H9 (cell line): Measurements from ENCODE around the gene PAFAH1B1. TPM values are rescaled to one million over a fixed set of nuclear protein-coding genes. Genes with fewer than 3 reads are reported as not detected.

Source experiments
- DNase-seq: peaks from one replicate; pipeline ENCODE4 v3.0.0-alpha.2; 2017
- H2AFZ ChIP-seq: one replicate; pipeline ENCODE4 v1.6.1; 2013; ENCODE audit warnings: mild to moderate bottlenecking, low read length, control low read depth, moderate library complexity
- H2AK5ac ChIP-seq: 2 replicates; pipeline ENCODE4 v1.6.1; 2013; ENCODE audit warnings: low read length, control low read depth, mixed read lengths; ENCODE audit not compliant: insufficient read length
- H2BK120ac ChIP-seq: one replicate; pipeline ENCODE4 v1.6.1; 2013; ENCODE audit warnings: low read depth, mild to moderate bottlenecking, low read length, control low read depth, inconsistent platforms; ENCODE audit not compliant: poor library complexity, severe bottlenecking
- H2BK12ac ChIP-seq: 2 replicates; pipeline ENCODE4 v1.6.1; 2013; ENCODE audit warnings: low read length, control low read depth, mixed read lengths, low read depth; ENCODE audit not compliant: insufficient read length
- H2BK15ac ChIP-seq: 2 replicates; pipeline ENCODE4 v1.6.1; 2013; ENCODE audit warnings: low read depth, low read length, control low read depth
- H2BK20ac ChIP-seq: one replicate; pipeline ENCODE4 v1.6.1; 2013; ENCODE audit warnings: low read depth, mild to moderate bottlenecking, low read length, control low read depth, inconsistent platforms; ENCODE audit not compliant: poor library complexity, severe bottlenecking
- H2BK5ac ChIP-seq: 2 replicates; pipeline ENCODE4 v1.6.1; 2013; ENCODE audit warnings: low read length, control low read depth, mixed read lengths; ENCODE audit not compliant: insufficient read length
- H3K14ac ChIP-seq: 2 replicates; pipeline ENCODE4 v1.6.1; 2013; ENCODE audit warnings: low read length, control low read depth; ENCODE audit not compliant: insufficient read depth
- H3K18ac ChIP-seq: 2 replicates; pipeline ENCODE4 v1.6.1; 2013; ENCODE audit warnings: low read depth, mild to moderate bottlenecking, mixed read lengths, low read length, control low read depth; ENCODE audit not compliant: insufficient read length
- H3K23ac ChIP-seq: 2 replicates; pipeline ENCODE4 v1.6.1; 2013; ENCODE audit warnings: low read length, control low read depth, mixed read lengths, low read depth; ENCODE audit not compliant: insufficient read length
- H3K23me2 ChIP-seq: 2 replicates; pipeline ENCODE4 v1.6.1; 2013; ENCODE audit warnings: low read depth, mild to moderate bottlenecking, mixed read lengths, low read length, control low read depth; ENCODE audit not compliant: insufficient read length, poor library complexity, severe bottlenecking
- H3K27ac ChIP-seq: 2 replicates; pipeline ENCODE4 v1.5.1; 2013; ENCODE audit warnings: low read length, control low read depth, mixed read lengths, low read depth; ENCODE audit not compliant: insufficient read length
- H3K27me3 ChIP-seq: 2 replicates; pipeline ENCODE4 v1.6.1; 2013; ENCODE audit warnings: low read length, control low read depth, inconsistent platforms; ENCODE audit not compliant: insufficient read depth
- H3K4ac ChIP-seq: 2 replicates; pipeline ENCODE4 v1.6.1; 2013; ENCODE audit warnings: low read depth, mild to moderate bottlenecking, control low read depth, inconsistent platforms, low read length, moderate library complexity
- H3K4me1 ChIP-seq: 2 replicates; pipeline ENCODE4 v1.6.1; 2013; ENCODE audit warnings: low read length, control low read depth, inconsistent platforms; ENCODE audit not compliant: insufficient read depth
- H3K4me2 ChIP-seq: 2 replicates; pipeline ENCODE4 v1.6.1; 2013; ENCODE audit warnings: low read length, control low read depth, mixed read lengths; ENCODE audit not compliant: insufficient read length, insufficient read depth
- H3K56ac ChIP-seq: 2 replicates; pipeline ENCODE4 v1.6.1; 2013; ENCODE audit warnings: low read depth, mild to moderate bottlenecking, mixed read lengths, low read length, control low read depth; ENCODE audit not compliant: insufficient read length
- H3K79me1 ChIP-seq: 2 replicates; pipeline ENCODE4 v1.6.1; 2013; ENCODE audit warnings: low read depth, mild to moderate bottlenecking, moderate library complexity, low read length, control low read depth, inconsistent platforms; ENCODE audit not compliant: insufficient read depth, poor library complexity, severe bottlenecking
- H3K79me2 ChIP-seq: 2 replicates; pipeline ENCODE4 v1.6.1; 2013; ENCODE audit warnings: low read length, control low read depth, inconsistent platforms; ENCODE audit not compliant: insufficient read depth
- H3K9ac ChIP-seq: 2 replicates; pipeline ENCODE4 v1.6.1; 2013; ENCODE audit warnings: low read length, control low read depth, mixed read lengths; ENCODE audit not compliant: insufficient read length; ENCODE audit errors: extremely low read depth
- H3K9me3 ChIP-seq: one replicate; pipeline ENCODE4 v1.6.1; 2013; ENCODE audit warnings: low read depth, low read length, inconsistent platforms; ENCODE audit not compliant: control insufficient read depth
- H3T11ph ChIP-seq: one replicate; pipeline ENCODE4 v1.6.1; 2013; ENCODE audit warnings: mild to moderate bottlenecking, low read length, control low read depth, inconsistent platforms
- H4K20me1 ChIP-seq: one replicate; pipeline ENCODE4 v1.6.1; 2013; ENCODE audit not compliant: control insufficient read depth, insufficient read length, insufficient read depth
- H4K5ac ChIP-seq: 2 replicates; pipeline ENCODE4 v1.6.1; 2013; ENCODE audit warnings: low read depth, mild to moderate bottlenecking, mixed read lengths, low read length, control low read depth; ENCODE audit not compliant: insufficient read length
- H4K8ac ChIP-seq: replicated peaks from 2 replicates; pipeline ENCODE4 v1.6.1; 2013; ENCODE audit warnings: low read length, control low read depth, mixed read lengths, low read depth; ENCODE audit not compliant: insufficient read length
- H4K91ac ChIP-seq: 2 replicates; pipeline ENCODE4 v1.6.1; 2013; ENCODE audit warnings: low read depth, mild to moderate bottlenecking, moderate library complexity, mixed read lengths, low read length, control low read depth; ENCODE audit not compliant: insufficient read length
- H3K27ac Mint-ChIP-seq, 3 experiments: 2 replicates in 2 of 3; 3 replicates in 1 of 3; pipeline ENCODE4 v1.8.0; 2020 to 2021; ENCODE audit warnings: mixed read lengths in 3 of 3, mild to moderate bottlenecking in 1 of 3, moderate library complexity in 1 of 3
- H3K27me3 Mint-ChIP-seq: 2 replicates; pipeline ENCODE4 v1.8.0; 2021; ENCODE audit warnings: low read depth, mild to moderate bottlenecking, moderate library complexity, mixed read lengths
- H3K36me3 Mint-ChIP-seq, 3 experiments: 2 replicates in 2 of 3; 3 replicates in 1 of 3; pipeline ENCODE4 v1.8.0; 2020 to 2021; ENCODE audit warnings: low read depth in 3 of 3, mixed read lengths in 3 of 3; ENCODE audit not compliant: insufficient read depth in 1 of 3
- H3K4me1 Mint-ChIP-seq, 2 experiments: 2 replicates each; pipeline ENCODE4 v1.8.0; 2020; ENCODE audit warnings: mixed read lengths in 2 of 2
- H3K4me3 Mint-ChIP-seq, 2 experiments: 2 replicates in 1 of 2; 3 replicates in 1 of 2; pipeline ENCODE4 v1.8.0; 2020 to 2021; ENCODE audit warnings: mild to moderate bottlenecking in 2 of 2, mixed read lengths in 2 of 2, moderate library complexity in 1 of 2
- H3K9me3 Mint-ChIP-seq, 2 experiments: 2 replicates in 1 of 2; 3 replicates in 1 of 2; pipeline ENCODE4 v1.8.0; 2020; ENCODE audit warnings: mild to moderate bottlenecking in 2 of 2, mixed read lengths in 2 of 2, moderate library complexity in 1 of 2
- WGBS: extraction: QIAGEN DNeasy Blood & Tissue Kit; methylation state at CpG from one replicate; pipeline ENCODE4 v1.1.7; 2013; ENCODE audit warnings: missing lambda C conversion rate, low lambda C conversion rate, mixed read lengths; ENCODE audit not compliant: insufficient read length; ENCODE audit errors: extremely low coverage; 5-methylcytosine and 5-hydroxymethylcytosine counted together
- total RNA-seq: library from RNA; stranded (reverse); gene quantifications from 2 replicates; pipeline ENCODE4 v1.2.1, GENCODE V29; 2021
- TF ChIP-seq, protein P1 (sequence below): fragments of 200-600 bp; sonication (generic); conservative IDR thresholded peaks from 3 replicates; pipeline ENCODE4 v1.8.0; 2021; ENCODE audit warnings: antibody characterized with exemption, mild to moderate bottlenecking

PAFAH1B1 gene
- total RNA-seq, 1 experiment from 2014 or later: 134 TPM

DNA sequence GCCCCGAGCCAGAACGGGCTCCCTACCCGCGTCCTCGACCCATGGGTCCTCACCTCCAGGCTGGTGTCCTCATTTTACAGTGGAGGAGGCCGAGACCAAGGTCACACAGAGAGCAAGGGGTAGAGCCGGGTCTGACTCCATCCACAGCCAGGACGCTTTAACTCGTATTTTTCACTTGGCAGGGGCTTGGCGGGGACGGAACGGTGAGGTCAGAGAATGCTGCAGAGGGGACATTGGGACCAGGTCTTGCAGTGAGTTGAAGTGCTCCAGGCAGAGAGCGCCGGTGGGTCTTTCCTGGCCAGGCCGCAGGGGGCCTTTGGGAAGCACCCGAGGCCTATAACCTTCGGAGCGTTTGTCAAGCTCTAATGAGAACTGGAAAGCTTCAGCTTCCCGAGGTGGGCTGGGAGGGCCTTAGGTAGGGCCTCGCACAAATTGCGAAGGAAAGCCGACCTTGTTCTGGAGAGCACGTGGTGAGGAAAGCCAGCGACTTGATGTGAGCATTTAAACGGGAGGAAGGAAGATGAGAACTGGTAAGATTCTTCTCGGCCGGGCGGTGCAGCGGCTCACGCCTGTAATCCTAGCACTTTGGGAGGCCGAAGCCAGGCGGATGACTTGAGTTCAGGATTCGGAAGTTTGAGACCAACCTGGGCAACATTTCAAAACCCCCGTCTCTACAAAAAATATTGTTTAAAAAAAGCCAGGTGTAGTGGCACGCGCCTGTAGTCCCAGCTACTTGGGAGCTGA is 119.0 kb downstream of the PAFAH1B1 start:
- Histone ChIP-seq H2BK5ac (no peak overlapping the region), H3K14ac (no peak overlapping the region; the same call in 1 of the 2 replicates), H4K5ac (no peak overlapping the region), H3T11ph (no peak overlapping the region), H3K79me2 (peaks cover 16% of the 10 kb centered on the region; the same call in 1 of the 2 replicates), H2AFZ (no peak overlapping the region), H4K20me1 (no peaks in the 10 kb centered on the region), H2BK15ac (no peak overlapping the region), H3K9ac (no peak overlapping the region), H3K9me3 (no peaks in the 10 kb centered on the region), H4K8ac (no peak overlapping the region), H3K56ac (no peak overlapping the region), H3K4me2 (peak overlapping the region; percentile 61), H4K91ac (no peak overlapping the region), H2BK120ac (no peak overlapping the region), H3K79me1 (no peaks in the 10 kb centered on the region), H3K23ac (no peak overlapping the region), H2BK12ac (no peak overlapping the region), H2AK5ac (no peak overlapping the region), H2BK20ac (no peak overlapping the region), H3K4ac (no peak overlapping the region), H3K27ac (no peak overlapping the region), H3K23me2 (peaks cover 13% of the 10 kb centered on the region), H3K4me1 (peaks cover 4% of the 10 kb centered on the region; the same call in 1 of the 2 replicates), H3K18ac (no peak overlapping the region), H3K27me3 (no peaks in the 10 kb centered on the region; the same call in 1 of the 2 replicates)
- Mint-ChIP-seq H3K9me3 (no peaks in the 10 kb centered on the region; a peak in 1 of 5 replicates), H3K4me1 (peaks cover 36 to 47% of the 10 kb centered on the region in 2 experiments), H3K27me3 (peaks cover 16% of the 10 kb centered on the region), H3K4me3 (peak overlapping the region; percentile 72 to 85), H3K36me3 (peaks cover 0 to 2% (median 0%) of the 10 kb centered on the region in 3 experiments; a peak in 1 of 7 replicates), H3K27ac (peak overlapping the region in 2 of 3 experiments; percentile 3 to 69; a peak in 2 of 7 replicates)
- TF ChIP-seq, protein P1, sequence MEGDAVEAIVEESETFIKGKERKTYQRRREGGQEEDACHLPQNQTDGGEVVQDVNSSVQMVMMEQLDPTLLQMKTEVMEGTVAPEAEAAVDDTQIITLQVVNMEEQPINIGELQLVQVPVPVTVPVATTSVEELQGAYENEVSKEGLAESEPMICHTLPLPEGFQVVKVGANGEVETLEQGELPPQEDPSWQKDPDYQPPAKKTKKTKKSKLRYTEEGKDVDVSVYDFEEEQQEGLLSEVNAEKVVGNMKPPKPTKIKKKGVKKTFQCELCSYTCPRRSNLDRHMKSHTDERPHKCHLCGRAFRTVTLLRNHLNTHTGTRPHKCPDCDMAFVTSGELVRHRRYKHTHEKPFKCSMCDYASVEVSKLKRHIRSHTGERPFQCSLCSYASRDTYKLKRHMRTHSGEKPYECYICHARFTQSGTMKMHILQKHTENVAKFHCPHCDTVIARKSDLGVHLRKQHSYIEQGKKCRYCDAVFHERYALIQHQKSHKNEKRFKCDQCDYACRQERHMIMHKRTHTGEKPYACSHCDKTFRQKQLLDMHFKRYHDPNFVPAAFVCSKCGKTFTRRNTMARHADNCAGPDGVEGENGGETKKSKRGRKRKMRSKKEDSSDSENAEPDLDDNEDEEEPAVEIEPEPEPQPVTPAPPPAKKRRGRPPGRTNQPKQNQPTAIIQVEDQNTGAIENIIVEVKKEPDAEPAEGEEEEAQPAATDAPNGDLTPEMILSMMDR: no peak
- no CpG with 5 or more reads among the region's 36 CpGs for WGBS
- no peak for DNase-seq
